Neuronal stem cell (in vitro differentiated cells): ENCODE measurements around the gene ANKS1B.
"Not testable (repeated sequence)": the region's sequence is repeated elsewhere in the genome, so short reads cannot be mapped to it uniquely, and the experiment has no call there.

Experiments
- DNase-seq: peaks from one replicate; pipeline ENCODE4 v3.0.0-alpha.2; 2013; ENCODE audit warnings: low spot score
- H2AFZ ChIP-seq: one replicate; pipeline ENCODE4 v1.6.1; 2013; ENCODE audit warnings: mild to moderate bottlenecking, low read length, inconsistent platforms
- H2AK5ac ChIP-seq: 2 replicates; pipeline ENCODE4 v1.6.1; 2013; ENCODE audit warnings: low read depth, mild to moderate bottlenecking, inconsistent platforms, low read length, moderate library complexity, mixed read lengths
- H2BK120ac ChIP-seq: 2 replicates; pipeline ENCODE4 v1.6.1; 2013; ENCODE audit warnings: low read depth, mild to moderate bottlenecking, inconsistent platforms, low read length, moderate library complexity, mixed read lengths
- H2BK12ac ChIP-seq: one replicate; pipeline ENCODE4 v1.6.1; 2013; ENCODE audit warnings: low read length, inconsistent platforms
- H2BK15ac ChIP-seq: 2 replicates; pipeline ENCODE4 v1.6.1; 2013; ENCODE audit warnings: mild to moderate bottlenecking, low read length, inconsistent platforms, mixed read lengths
- H2BK5ac ChIP-seq: one replicate; pipeline ENCODE4 v1.6.1; 2013; ENCODE audit warnings: inconsistent platforms, mild to moderate bottlenecking, low read length, moderate library complexity
- H3K14ac ChIP-seq: one replicate; pipeline ENCODE4 v1.6.1; 2013; ENCODE audit warnings: low read length, inconsistent platforms
- H3K18ac ChIP-seq: 2 replicates; pipeline ENCODE4 v1.6.1; 2013; ENCODE audit warnings: low read length, inconsistent platforms
- H3K23ac ChIP-seq: 2 replicates; pipeline ENCODE4 v1.6.1; 2013; ENCODE audit warnings: low read depth, mild to moderate bottlenecking, mixed read lengths, low read length, inconsistent platforms; ENCODE audit not compliant: poor library complexity
- H3K27ac ChIP-seq: replicated peaks from 3 replicates; pipeline ENCODE4 v1.5.1; 2013; ENCODE audit warnings: low read length, inconsistent platforms
- H3K27me3 ChIP-seq, 3 experiments: 2 replicates each; pipeline ENCODE4 v1.6.1; 2013; ENCODE audit warnings: low read length in 3 of 3, mild to moderate bottlenecking in 2 of 3, inconsistent platforms in 1 of 3, low read depth in 1 of 3, mixed read lengths in 1 of 3, moderate library complexity in 1 of 3; ENCODE audit not compliant: control insufficient read depth in 3 of 3, insufficient read depth in 3 of 3
- H3K36me3 ChIP-seq, 2 donors: replicated peaks in 1 of 2; 2 replicates each; pipeline ENCODE4 v1.6.1; 2013; ENCODE audit warnings: low read length in 2 of 2; ENCODE audit not compliant: control insufficient read depth in 2 of 2, insufficient read depth in 2 of 2
- H3K4ac ChIP-seq: 2 replicates; pipeline ENCODE4 v1.6.1; 2013; ENCODE audit warnings: inconsistent platforms, mild to moderate bottlenecking, low read length, moderate library complexity
- H3K4me1 ChIP-seq, 2 donors: 1 replicate in 1 of 2; 2 replicates in 1 of 2; pipeline ENCODE4 v1.6.1; 2013; ENCODE audit warnings: low read length in 2 of 2, low read depth in 1 of 2; ENCODE audit not compliant: control insufficient read depth in 2 of 2, insufficient read depth in 1 of 2
- H3K4me2 ChIP-seq: one replicate; pipeline ENCODE4 v1.6.1; 2013; ENCODE audit warnings: mild to moderate bottlenecking, low read length, inconsistent platforms; ENCODE audit not compliant: insufficient read depth, poor library complexity, severe bottlenecking
- H3K4me3 ChIP-seq, 2 donors: 2 replicates each; pipeline ENCODE4 v1.5.1; 2013; ENCODE audit warnings: low read length in 2 of 2, mild to moderate bottlenecking in 2 of 2, inconsistent platforms in 1 of 2, moderate library complexity in 1 of 2
- H3K79me1 ChIP-seq: one replicate; pipeline ENCODE4 v1.6.1; 2013; ENCODE audit warnings: low read depth, mild to moderate bottlenecking, inconsistent platforms, low read length, moderate library complexity
- H3K9ac ChIP-seq: one replicate; pipeline ENCODE4 v1.6.1; 2013; ENCODE audit warnings: mild to moderate bottlenecking, low read depth, low read length, inconsistent platforms; ENCODE audit not compliant: poor library complexity
- H3K9me3 ChIP-seq, 2 donors: replicated peaks in 1 of 2; 2 replicates each; pipeline versions ENCODE3 to v1.6.1; 2013; ENCODE audit warnings: low read length in 2 of 2, mild to moderate bottlenecking in 2 of 2, inconsistent platforms in 1 of 2, low read depth in 1 of 2, mixed read lengths in 1 of 2, moderate library complexity in 1 of 2; ENCODE audit not compliant: control insufficient read depth in 2 of 2, insufficient read depth in 1 of 2
- H4K8ac ChIP-seq: one replicate; pipeline ENCODE4 v1.6.1; 2013; ENCODE audit warnings: low read depth, mild to moderate bottlenecking, inconsistent platforms, low read length, moderate library complexity
- H4K91ac ChIP-seq: one replicate; pipeline ENCODE4 v1.6.1; 2013; ENCODE audit warnings: low read length, low read depth, mild to moderate bottlenecking, inconsistent platforms; ENCODE audit not compliant: poor library complexity
- WGBS, 2 donors: extraction: QIAGEN DNeasy Blood & Tissue Kit; methylation state at CpG; one replicate each; pipeline ENCODE4 v1.1.7; 2013; ENCODE audit warnings: missing lambda C conversion rate in 2 of 2, mixed read lengths in 1 of 2; ENCODE audit not compliant: insufficient read length in 2 of 2, insufficient replicate concordance in 1 of 2; ENCODE audit errors: extremely low coverage in 2 of 2; 5-methylcytosine and 5-hydroxymethylcytosine counted together

The ANKS1B gene

DNA sequence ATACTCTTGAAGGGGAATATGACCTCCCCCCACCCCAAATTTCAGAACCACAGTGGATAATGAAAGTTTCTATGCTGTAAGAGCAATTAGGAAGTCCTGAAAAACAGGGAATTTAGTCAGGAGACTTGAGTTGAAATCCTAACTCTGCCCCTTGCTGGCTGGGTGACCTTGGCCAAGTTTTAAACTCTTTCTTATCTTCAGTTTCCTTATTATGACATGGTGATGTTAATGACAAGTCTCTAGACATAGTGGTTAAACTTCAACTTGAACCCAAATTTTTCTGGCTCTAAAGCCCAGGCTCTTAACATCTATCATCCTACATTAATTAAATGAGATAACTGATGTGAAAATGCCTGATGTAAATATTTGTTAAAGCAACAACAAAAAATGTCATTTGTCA lies 1013.8 kb downstream of the ANKS1B start:
- Histone ChIP-seq H3K9me3 (no peaks in the 10 kb centered on the region), H3K4me1 (no peaks in the 10 kb centered on the region), H3K23ac (no peak overlapping the region), H2AFZ (no peak overlapping the region), H3K9ac (no peak overlapping the region), H3K27ac (no peak overlapping the region), H2AK5ac (no peak overlapping the region), H3K79me1 (no peaks in the 10 kb centered on the region), H3K4me3 (no peak overlapping the region), H3K27me3 (no peaks in the 10 kb centered on the region), H4K91ac (no peak overlapping the region), H4K8ac (no peak overlapping the region), H2BK5ac (no peak overlapping the region), H3K14ac (no peak overlapping the region), H2BK15ac (no peak overlapping the region), H3K18ac (no peak overlapping the region), H3K4ac (no peak overlapping the region), H2BK120ac (no peak overlapping the region), H2BK12ac (no peak overlapping the region), H3K4me2 (no peak overlapping the region), H3K36me3 (no peaks in the 10 kb centered on the region)
- no peak for DNase-seq

DNA sequence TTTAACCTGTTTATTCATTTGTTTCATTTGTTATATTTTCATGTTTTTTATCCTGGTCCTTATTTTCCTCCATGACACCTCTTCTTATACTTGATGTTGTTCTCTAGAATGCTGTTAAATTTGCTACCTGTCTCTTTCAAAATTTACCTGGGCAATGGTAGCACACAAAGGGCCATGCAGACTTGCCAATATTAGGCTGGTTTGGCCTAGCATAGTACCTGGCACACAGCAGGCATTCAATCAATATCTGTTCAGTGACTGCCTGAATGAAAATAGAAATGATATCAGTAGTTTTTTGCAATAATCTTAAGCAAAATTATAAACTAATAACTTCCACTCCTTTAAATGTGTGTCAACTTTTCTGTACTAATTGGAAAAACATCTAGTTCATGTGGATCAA lies 1014.5 kb downstream of the ANKS1B start:
- H3K27ac ChIP-seq: no peak overlapping the region
- H3K18ac ChIP-seq: no peak overlapping the region
- DNase-seq: no peak
- H4K8ac ChIP-seq: no peak overlapping the region
- H3K79me1 ChIP-seq: no peaks in the 10 kb centered on the region
- H3K23ac ChIP-seq: no peak overlapping the region
- no peak overlapping the region for H2BK12ac ChIP-seq
- no peak overlapping the region for H3K4me2 ChIP-seq
- H3K4me3 ChIP-seq: no peak overlapping the region
- no peak overlapping the region for H3K9ac ChIP-seq
- H2BK5ac ChIP-seq: no peak overlapping the region
- H2AFZ ChIP-seq: no peak overlapping the region
- H3K4ac ChIP-seq: no peak overlapping the region
- H3K36me3 ChIP-seq: no peaks in the 10 kb centered on the region
- H2BK120ac ChIP-seq: no peak overlapping the region
- H3K9me3 ChIP-seq: no peaks in the 10 kb centered on the region
- no peak overlapping the region for H4K91ac ChIP-seq
- no peak overlapping the region for H2BK15ac ChIP-seq
- no peak overlapping the region for H2AK5ac ChIP-seq
- H3K4me1 ChIP-seq: no peaks in the 10 kb centered on the region
- H3K27me3 ChIP-seq: no peaks in the 10 kb centered on the region
- no peak overlapping the region for H3K14ac ChIP-seq

GRCh38 chr12:98968896-98969295 lies 1015.8 kb downstream of the ANKS1B start:
- Histone ChIP-seq H3K9me3 (no peaks in the 10 kb centered on the region), H3K27me3 (no peaks in the 10 kb centered on the region)

DNA sequence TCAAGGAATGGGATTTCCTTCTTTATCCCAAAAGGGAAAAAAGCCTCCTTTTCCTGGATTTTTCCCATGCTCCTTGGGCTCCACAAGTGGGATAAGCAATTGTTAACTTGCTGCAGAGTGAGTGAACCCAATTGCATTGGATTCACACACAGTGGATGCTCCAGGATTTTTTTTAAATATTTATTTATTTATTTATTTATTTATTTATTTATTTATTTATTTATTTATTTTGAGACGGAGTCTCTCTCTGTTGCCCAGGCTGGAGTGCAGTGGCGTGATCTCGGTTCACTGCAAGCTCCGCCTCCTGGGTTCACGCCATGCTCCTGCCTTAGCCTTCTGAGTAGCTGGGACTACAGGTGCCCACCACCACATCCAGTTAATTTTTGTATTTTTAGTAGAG lies 1027.6 kb downstream of the ANKS1B start:
- H2BK5ac ChIP-seq, H2BK120ac ChIP-seq, H3K23ac ChIP-seq, H3K14ac ChIP-seq, H4K91ac ChIP-seq, H2BK12ac ChIP-seq, H3K4ac ChIP-seq, H3K9me3 ChIP-seq, H3K18ac ChIP-seq, DNase-seq, H2AFZ ChIP-seq, H3K9ac ChIP-seq, H3K27ac ChIP-seq, H3K4me1 ChIP-seq, H3K4me2 ChIP-seq, H4K8ac ChIP-seq, H3K4me3 ChIP-seq, H2BK15ac ChIP-seq, H2AK5ac ChIP-seq, H3K27me3 ChIP-seq, H3K79me1 ChIP-seq, H3K36me3 ChIP-seq: not testable (repeated sequence)
- no CpG with 5 or more reads among the region's 5 CpGs for WGBS, 2 donors

More at GRCh38 chr12:98968896-98969295, 1015.8 kb downstream of the ANKS1B start:
- no CpG with 5 or more reads among the region's 2 CpGs for WGBS, 2 donors
- no peak overlapping the region for H3K4ac ChIP-seq
- H3K23ac ChIP-seq: no peak overlapping the region
- H4K91ac ChIP-seq: no peak overlapping the region
- H3K9ac ChIP-seq: no peak overlapping the region
- H3K14ac ChIP-seq: no peak overlapping the region
- no peak overlapping the region for H2BK5ac ChIP-seq
- no peak for DNase-seq
- H2BK120ac ChIP-seq: no peak overlapping the region
- H3K4me3 ChIP-seq: no peak overlapping the region
- no peak overlapping the region for H3K4me2 ChIP-seq
- H3K79me1 ChIP-seq: no peaks in the 10 kb centered on the region
- no peaks in the 10 kb centered on the region for H3K4me1 ChIP-seq
- no peak overlapping the region for H3K27ac ChIP-seq
- no peaks in the 10 kb centered on the region for H3K36me3 ChIP-seq
- no peak overlapping the region for H2BK15ac ChIP-seq
- no peak overlapping the region for H2BK12ac ChIP-seq
- no peak overlapping the region for H4K8ac ChIP-seq
- H3K18ac ChIP-seq: no peak overlapping the region
- no peak overlapping the region for H2AFZ ChIP-seq
- no peak overlapping the region for H2AK5ac ChIP-seq
